ENCODE data around the gene SUSD4.
"Not testable (repeated sequence)": the region's sequence is repeated elsewhere in the genome, so short reads cannot be mapped to it uniquely, and the experiment has no call there.

- TF ChIP-seq, protein P1, sequence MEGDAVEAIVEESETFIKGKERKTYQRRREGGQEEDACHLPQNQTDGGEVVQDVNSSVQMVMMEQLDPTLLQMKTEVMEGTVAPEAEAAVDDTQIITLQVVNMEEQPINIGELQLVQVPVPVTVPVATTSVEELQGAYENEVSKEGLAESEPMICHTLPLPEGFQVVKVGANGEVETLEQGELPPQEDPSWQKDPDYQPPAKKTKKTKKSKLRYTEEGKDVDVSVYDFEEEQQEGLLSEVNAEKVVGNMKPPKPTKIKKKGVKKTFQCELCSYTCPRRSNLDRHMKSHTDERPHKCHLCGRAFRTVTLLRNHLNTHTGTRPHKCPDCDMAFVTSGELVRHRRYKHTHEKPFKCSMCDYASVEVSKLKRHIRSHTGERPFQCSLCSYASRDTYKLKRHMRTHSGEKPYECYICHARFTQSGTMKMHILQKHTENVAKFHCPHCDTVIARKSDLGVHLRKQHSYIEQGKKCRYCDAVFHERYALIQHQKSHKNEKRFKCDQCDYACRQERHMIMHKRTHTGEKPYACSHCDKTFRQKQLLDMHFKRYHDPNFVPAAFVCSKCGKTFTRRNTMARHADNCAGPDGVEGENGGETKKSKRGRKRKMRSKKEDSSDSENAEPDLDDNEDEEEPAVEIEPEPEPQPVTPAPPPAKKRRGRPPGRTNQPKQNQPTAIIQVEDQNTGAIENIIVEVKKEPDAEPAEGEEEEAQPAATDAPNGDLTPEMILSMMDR (IDR thresholded peaks at IDR 0.05; ENCODE audit: extremely low read depth in 1 of 2, insufficient read depth in 1 of 2, low read depth in 1 of 2, low read length in 2 of 2): not testable (repeated sequence)
- TF ChIP-seq JUN (IDR thresholded peaks at IDR 0.05; ENCODE audit: borderline replicate concordance, insufficient read depth, insufficient read length, low read depth); POLR2A (IDR thresholded peaks at IDR 0.05; ENCODE audit: low read depth, low read length); MYC (IDR thresholded peaks at IDR 0.05; ENCODE audit: low read depth, low read length); FOS (IDR thresholded peaks at IDR 0.05; ENCODE audit: borderline replicate concordance, insufficient read depth, low read length); MAX (IDR thresholded peaks at IDR 0.05; ENCODE audit: insufficient read depth, insufficient read length): not testable (repeated sequence)
Measured at GRCh38 chr1:223283697-223284096, 80.3 kb downstream of the SUSD4 start.
